Liver (tissue), 9 donors: ENCODE results near the gene ME2. TPM values are rescaled to one million over a fixed set of nuclear protein-coding genes. Genes with fewer than 3 reads are reported as not detected.

Experiments
- DNase-seq: peaks from one replicate; pipeline ENCODE4 v3.0.0-alpha.2; 2017; ENCODE audit warnings: low spot score
- H3K27ac ChIP-seq, 2 donors: one replicate each; pipeline ENCODE4 v1.7.0; 2013; ENCODE audit warnings: inconsistent platforms in 2 of 2, low read length in 2 of 2, control low read depth in 1 of 2, low read depth in 1 of 2, mild to moderate bottlenecking in 1 of 2
- H3K27me3 ChIP-seq, 4 donors: one replicate each; pipeline versions ENCODE4 v1.6.1 to v1.7.0; 2013; ENCODE audit warnings: low read length in 3 of 4, inconsistent platforms in 1 of 4, mild to moderate bottlenecking in 1 of 4, moderate library complexity in 1 of 4; ENCODE audit not compliant: control insufficient read depth in 4 of 4, insufficient read depth in 4 of 4
- H3K36me3 ChIP-seq, 4 donors: one replicate each; pipeline versions ENCODE4 v1.6.1 to v1.7.0; 2013; ENCODE audit warnings: low read length in 3 of 4, mild to moderate bottlenecking in 3 of 4, low read depth in 1 of 4, moderate library complexity in 1 of 4; ENCODE audit not compliant: control insufficient read depth in 4 of 4, insufficient read depth in 3 of 4
- H3K4me1 ChIP-seq, 4 donors: one replicate each; pipeline versions ENCODE4 v1.6.1 to v1.7.0; 2013; ENCODE audit warnings: low read length in 3 of 4, mild to moderate bottlenecking in 3 of 4, moderate library complexity in 1 of 4; ENCODE audit not compliant: control insufficient read depth in 4 of 4, insufficient read depth in 4 of 4
- H3K4me3 ChIP-seq, 3 donors: one replicate each; pipeline versions ENCODE4 v1.6.1 to v1.7.0; 2013; ENCODE audit warnings: low read length in 3 of 3, control low read depth in 1 of 3, low read depth in 1 of 3, mild to moderate bottlenecking in 1 of 3
- H3K9ac ChIP-seq, 2 donors: one replicate each; pipeline ENCODE4 v1.7.0; 2013; ENCODE audit warnings: low read length in 2 of 2, mild to moderate bottlenecking in 2 of 2, moderate library complexity in 2 of 2, control low read depth in 1 of 2, low read depth in 1 of 2
- H3K9me3 ChIP-seq, 4 donors: one replicate each; pipeline versions ENCODE4 v1.6.1 to v1.7.0; 2013; ENCODE audit warnings: low read length in 3 of 4; ENCODE audit not compliant: control insufficient read depth in 4 of 4
- CTCF ChIP-seq: fragments of 150-350 bp; IDR thresholded peaks from 2 replicates; pipeline ENCODE4 v1.5.1; 2017; ENCODE audit warnings: improper control_type of control experiment, low read depth, low read length; ENCODE audit not compliant: missing input control
- FOXA2 ChIP-seq: IDR thresholded peaks from 2 replicates; pipeline ENCODE4 v1.6.1; 2016; ENCODE audit warnings: antibody characterized with exemption
- HNF4A ChIP-seq, 2 donors: conservative IDR thresholded peaks; 2 replicates each; pipeline ENCODE4 v1.6.1; 2016; ENCODE audit warnings: antibody characterized with exemption in 2 of 2, mild to moderate bottlenecking in 2 of 2
- HNF4G ChIP-seq: IDR thresholded peaks from 2 replicates; pipeline ENCODE4 v1.6.1; 2016; ENCODE audit warnings: antibody characterized with exemption
- JUND ChIP-seq, 2 donors: IDR thresholded peaks; 2 replicates each; pipeline ENCODE4 v1.6.1; 2016; ENCODE audit warnings: antibody characterized with exemption in 2 of 2
- MAX ChIP-seq: IDR thresholded peaks from 2 replicates; pipeline ENCODE4 v1.6.1; 2016; ENCODE audit warnings: antibody characterized with exemption
- REST ChIP-seq: IDR thresholded peaks from 2 replicates; pipeline ENCODE4 v1.6.1; 2016; ENCODE audit warnings: antibody characterized with exemption, mild to moderate bottlenecking
- RXRA ChIP-seq, 2 donors: IDR thresholded peaks; 2 replicates each; pipeline ENCODE4 v1.6.1; 2017 to 2018; ENCODE audit warnings: antibody characterized with exemption in 2 of 2, mild to moderate bottlenecking in 1 of 2
- SP1 ChIP-seq: IDR thresholded peaks from 2 replicates; pipeline ENCODE4 v1.6.1; 2018; ENCODE audit warnings: antibody characterized with exemption, mild to moderate bottlenecking
- TAF1 ChIP-seq: conservative IDR thresholded peaks from 2 replicates; pipeline ENCODE4 v1.6.1; 2016; ENCODE audit warnings: antibody characterized with exemption, mild to moderate bottlenecking
- YY1 ChIP-seq: IDR thresholded peaks from 2 replicates; pipeline ENCODE4 v1.6.1; 2016; ENCODE audit warnings: antibody characterized with exemption, mild to moderate bottlenecking
- ZBTB33 ChIP-seq: IDR thresholded peaks from 2 replicates; pipeline ENCODE4 v1.6.1; 2016; ENCODE audit warnings: antibody characterized with exemption
- WGBS: extraction: QIAGEN DNeasy Blood & Tissue Kit; methylation state at CpG from one replicate; pipeline ENCODE4 v1.1.7; 2013; 5-methylcytosine and 5-hydroxymethylcytosine counted together
- polyA plus RNA-seq, 2 donors: library from polyadenylated mRNA; stranded (reverse) in 1 of 2; unstranded in 1 of 2; fragments of 200-250 nt in 1 of 2; fragments of >200 nt in 1 of 2; fragmentation: Nextera tagmentation in 1 of 2; extraction: Ambion mirVana in 1 of 2; gene quantifications; one replicate each; pipeline versions ENCODE4 v1.2.1 to v1.2.3, GENCODE V29; 2013 to 2015
- total RNA-seq, 2 donors: library from RNA; depleted of rRNA; stranded (reverse); fragments of >200 nt; gene quantifications; one replicate each; pipeline ENCODE4 v1.2.3, GENCODE V29; 2014
- donor health status: healthy.
- donor health status: healthy.
- donor health status: healthy.
- donor health status: healthy.
- donor health status: healthy.

ME2 gene
- total and polyA plus RNA-seq, 4 donors: 9.0 to 33.8 (median 16.1) TPM

GRCh38 chr18:50877545-50878265 lies 1.2 kb upstream of the ME2 start (continued):
- TF ChIP-seq REST: no peak
- no peak for TF ChIP-seq FOXA2
- TF ChIP-seq RXRA (IDR thresholded peaks at IDR 0.05): no peak

- under 1% methylated on average over 61 of the region's 61 CpGs for WGBS
- Histone ChIP-seq H3K9ac (peak overlapping the region; percentile 61 to 97), H3K36me3 (no peaks in the 10 kb centered on the region), H3K4me1 (peaks cover 0 to 12% (median 8%) of the 10 kb centered on the region in 4 donors), H3K27me3 (no peaks in the 10 kb centered on the region), H3K4me3 (peak overlapping the region; percentile 85 to 100 (median 85)), H3K9me3 (no peaks in the 10 kb centered on the region), H3K27ac (peak overlapping the region; percentile 86 to 97)
- no peak for DNase-seq
- no peak for TF ChIP-seq ZBTB33
- TF ChIP-seq JUND (IDR thresholded peaks at IDR 0.05): no peak
- TF ChIP-seq HNF4A (conservative IDR thresholded peaks at IDR 0.05): no peak
- no peak for TF ChIP-seq CTCF
- no peak for TF ChIP-seq FOXA2
- TF ChIP-seq YY1: no peak
- no peak for TF ChIP-seq RXRA (IDR thresholded peaks at IDR 0.05)
- no peak for TF ChIP-seq SP1
- peak; percentile 17 for TF ChIP-seq REST
- TF ChIP-seq HNF4G: no peak
- peak; percentile 51 for TF ChIP-seq MAX
- TF ChIP-seq TAF1: no peak
Measured at GRCh38 chr18:50879302-50880118, 592 bp downstream of the ME2 start.
